Kidney glomerular epithelial cell (primary cell): ENCODE data around the gene KRTAP10-5.

Experiments
- DNase-seq: peaks from one replicate; lab custom pipeline; 2025; lab: John Stamatoyannopoulos, UW

KRTAP10-5 gene

GRCh38 chr21:44549525-44550211, 30.7 kb downstream of the KRTAP10-5 start:
- no peak for DNase-seq

DNA sequence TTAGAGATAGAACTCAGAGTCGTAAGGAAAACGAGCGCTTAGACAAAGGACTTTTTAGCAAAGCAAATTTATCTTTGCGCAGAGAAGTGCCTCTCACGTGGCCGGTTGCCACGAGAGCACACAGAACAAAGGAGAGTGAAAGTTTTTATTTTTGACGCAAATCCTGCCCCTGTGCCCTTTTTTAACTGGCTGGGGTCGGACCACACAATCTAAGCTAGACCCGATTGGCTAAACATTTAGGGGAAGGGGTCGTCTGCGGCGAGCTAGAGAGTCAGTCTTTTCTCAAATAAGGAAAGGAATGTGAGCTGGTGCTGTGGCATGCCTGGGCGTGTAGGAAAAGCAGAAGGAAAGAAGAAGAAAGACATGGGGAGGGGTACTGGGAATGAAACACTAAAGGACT, 31.5 kb downstream of the KRTAP10-5 start:
- DNase-seq, result no peak

DNA sequence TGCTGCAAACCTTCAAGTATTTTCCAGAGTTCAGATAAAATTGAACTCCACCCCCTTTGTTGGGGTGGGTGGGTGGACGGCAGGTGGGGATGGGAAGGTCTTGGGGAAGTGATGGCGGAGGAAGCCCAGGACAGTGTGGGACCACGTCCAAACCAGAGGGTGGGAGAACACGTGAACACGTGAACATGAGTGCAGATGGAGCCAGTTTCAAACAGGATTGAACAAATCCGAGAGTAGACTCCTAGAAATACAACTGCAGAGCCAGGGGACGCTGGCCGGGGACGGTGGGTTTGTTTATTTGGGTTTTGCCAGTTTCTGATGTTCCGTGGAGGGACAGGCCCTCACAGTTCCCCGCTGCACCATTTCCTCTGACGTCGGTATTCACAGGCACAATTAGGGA, 32.0 kb downstream of the KRTAP10-5 start:
- DNase-seq, result no peak

GRCh38 chr21:44547656-44548331, 32.6 kb downstream of the KRTAP10-5 start:
- no peak for DNase-seq

DNA sequence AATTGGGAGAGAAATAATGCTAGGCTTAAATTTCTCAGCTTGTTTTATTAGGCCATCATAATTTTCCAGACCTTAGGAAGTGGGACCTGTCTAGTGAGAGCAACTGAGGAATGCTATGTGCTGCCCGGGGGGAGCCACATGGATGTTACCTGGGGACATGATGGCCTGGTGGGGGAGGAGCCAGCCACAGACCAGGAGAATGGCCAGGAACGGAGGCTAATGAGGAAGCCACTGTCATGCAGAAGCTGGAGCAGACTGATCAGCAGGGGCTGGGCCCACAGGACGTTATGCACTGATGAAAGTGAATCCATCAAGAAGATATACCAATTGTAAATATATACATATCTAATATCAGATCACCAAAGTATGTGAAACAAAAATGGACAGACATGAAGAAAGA, 35.8 kb downstream of the KRTAP10-5 start:
- DNase-seq, result no peak

GRCh38 chr21:44542716-44543115, 37.7 kb downstream of the KRTAP10-5 start:
- no peak for DNase-seq

- DNase-seq, result no peak
Measured at GRCh38 chr21:44540741-44541288, 39.6 kb downstream of the KRTAP10-5 start.

DNA sequence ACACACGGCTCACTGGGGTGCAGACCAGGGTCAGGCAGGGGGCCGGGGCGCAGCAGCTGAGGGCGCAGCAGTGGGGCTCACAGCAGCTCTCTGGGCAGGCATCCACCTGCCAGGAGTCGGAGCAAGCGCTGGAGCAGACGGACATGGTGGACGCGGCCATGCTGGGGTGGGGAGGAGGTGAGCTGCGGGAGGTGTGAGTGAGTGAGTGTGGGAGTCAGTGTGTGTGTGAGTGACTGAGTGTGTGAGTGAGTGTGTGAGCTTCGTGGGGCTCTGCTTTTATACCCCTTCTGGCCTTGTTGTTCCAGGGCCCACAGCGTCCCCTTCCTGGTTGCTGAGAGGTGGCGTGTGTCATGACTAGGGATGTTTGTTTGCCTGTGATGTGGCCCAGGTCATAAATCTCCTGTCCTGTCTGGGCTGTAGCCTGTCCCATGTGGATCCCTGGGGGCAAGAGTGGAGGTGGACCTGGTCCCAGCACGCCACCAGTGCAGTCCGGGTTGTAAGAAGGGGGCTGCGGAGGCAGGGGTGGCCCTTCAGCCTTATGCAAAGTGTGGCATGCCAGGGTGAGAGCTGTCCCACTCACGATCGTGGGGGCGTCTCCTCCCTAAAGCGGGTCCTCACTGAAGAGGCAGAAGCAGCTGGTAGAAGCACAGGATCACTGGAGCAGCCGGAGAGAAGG, 40.3 kb downstream of the KRTAP10-5 start, which contains the start of gene KRTAP10-1:
KRTAP10-1 (minus strand) TSS at position 205 of the 676 bp plus-strand sequence; CDS start at position 160, 45 bp downstream.
- DNase-seq, result no peak

DNA sequence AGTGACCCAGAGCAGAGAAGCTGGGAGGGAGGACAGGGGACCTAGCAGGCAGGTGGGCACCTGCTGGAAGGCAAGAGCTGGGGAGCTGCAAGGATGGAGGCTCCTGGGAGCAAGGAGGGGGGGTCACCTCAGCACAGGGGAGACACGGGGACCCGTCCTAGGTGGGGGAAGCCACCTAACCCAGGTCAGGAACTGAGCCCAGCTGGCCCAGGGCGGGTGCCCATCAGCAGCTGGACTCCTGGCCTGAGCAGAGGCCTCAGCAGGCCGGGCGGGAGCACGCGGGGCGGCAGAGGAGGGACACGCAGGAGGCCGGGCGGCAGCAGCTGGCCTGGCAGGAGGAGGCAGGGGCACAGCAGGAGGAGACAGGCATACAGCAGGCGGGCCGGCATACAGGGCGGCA, 41.4 kb downstream of the KRTAP10-5 start:
- no peak for DNase-seq

- no peak for DNase-seq
Measured at GRCh38 chr21:44537930-44538911, 42.2 kb downstream of the KRTAP10-5 start.

DNA sequence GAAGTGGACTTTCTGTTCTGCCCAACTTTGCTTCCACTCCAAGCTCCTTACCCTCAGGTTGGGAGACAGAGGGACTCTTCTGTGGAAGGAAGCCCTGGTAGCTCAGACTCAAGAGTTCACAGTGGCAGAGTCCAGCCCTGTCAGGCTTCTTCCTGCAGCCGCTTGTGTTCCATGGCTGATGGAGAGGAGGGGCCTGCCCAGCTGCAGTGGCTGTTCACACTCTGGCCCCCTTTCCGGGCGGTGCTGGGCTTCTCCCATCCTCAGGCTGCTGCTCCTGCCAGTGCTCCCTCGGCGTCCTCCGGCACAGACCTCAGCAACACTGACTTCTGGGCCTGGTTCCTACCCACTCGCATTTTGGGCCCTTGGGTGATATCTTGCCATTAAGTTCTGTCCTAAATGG, 44.4 kb downstream of the KRTAP10-5 start:
- no peak for DNase-seq

DNA sequence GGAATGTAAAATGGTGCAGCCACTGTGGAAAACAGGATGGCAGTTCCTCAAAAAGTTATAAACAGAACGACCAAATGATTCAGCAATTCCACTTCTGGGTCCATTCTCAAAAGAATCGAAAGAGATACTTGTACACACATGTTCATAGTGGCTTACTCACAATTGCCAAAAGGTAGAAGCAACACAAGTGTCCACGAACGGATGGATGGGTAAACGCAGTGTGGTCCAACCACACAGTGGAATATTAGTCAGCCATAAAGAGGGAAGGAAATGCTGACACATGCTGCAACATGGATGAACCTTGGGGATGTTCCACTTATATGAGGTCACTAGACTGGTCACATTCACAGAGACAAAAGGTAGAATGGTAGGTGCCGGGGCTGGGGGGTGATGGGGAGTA, 45.7 kb downstream of the KRTAP10-5 start:
- no peak for DNase-seq

DNA sequence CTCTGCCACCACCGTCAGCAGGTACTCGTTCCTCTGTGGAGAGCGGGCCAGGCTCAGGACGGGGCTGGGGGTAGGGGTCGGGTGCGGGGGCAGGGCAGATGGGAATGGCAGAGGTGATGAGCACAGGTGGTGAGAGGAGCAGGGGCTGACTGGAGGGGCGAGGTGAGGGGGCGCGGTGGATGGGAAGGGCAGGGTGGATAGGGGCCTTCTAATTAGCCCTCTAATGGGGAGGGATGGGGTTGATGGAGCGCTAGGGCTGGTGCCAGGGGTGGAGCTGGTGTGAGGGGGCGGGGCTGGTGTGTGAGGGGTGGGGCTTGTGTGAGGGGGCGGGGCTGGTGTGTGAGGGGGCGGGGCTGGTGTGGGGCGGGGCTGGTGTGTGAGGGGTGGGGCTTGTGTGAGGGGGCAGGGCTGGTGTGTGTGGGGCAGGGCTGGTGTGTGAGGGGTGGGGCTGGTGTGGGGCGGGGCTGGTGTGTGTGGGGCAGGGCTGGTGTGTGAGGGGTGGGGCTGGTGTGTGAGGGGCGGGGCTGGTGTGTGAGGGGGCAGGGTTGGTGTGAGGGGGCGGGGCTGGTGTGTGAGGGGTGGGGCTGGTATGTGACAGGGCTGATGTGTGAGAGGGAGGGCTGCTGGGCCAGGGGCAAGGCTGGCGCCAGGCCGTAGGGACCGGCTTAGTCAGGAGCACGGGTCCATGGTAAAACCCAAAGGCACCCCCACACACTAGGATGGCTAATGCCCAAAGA, 46.3 kb downstream of the KRTAP10-5 start:
- DNase-seq, result no peak

GRCh38 chr21:44533121-44533890, 47.1 kb downstream of the KRTAP10-5 start:
- no peak for DNase-seq

DNA sequence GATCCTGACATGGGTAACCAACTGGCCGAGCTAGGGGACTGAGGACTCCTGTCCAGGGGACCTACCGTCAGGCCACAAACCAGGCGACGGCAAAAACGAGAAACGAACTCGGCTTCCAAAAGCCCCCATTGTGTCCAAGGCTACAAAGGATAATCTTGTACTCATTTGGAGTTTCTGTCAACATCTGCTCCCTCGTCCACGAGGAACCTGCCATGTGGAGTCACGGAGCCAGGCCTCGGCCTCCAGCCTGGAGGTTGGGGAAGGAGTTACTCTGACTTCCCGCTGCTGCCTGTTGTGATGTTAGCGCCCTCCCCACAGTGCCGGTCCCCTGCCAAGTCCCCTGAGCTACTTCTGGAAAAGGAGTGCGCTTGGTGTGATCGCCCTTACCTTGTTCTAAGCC, 47.7 kb downstream of the KRTAP10-5 start:
- no peak for DNase-seq

DNA sequence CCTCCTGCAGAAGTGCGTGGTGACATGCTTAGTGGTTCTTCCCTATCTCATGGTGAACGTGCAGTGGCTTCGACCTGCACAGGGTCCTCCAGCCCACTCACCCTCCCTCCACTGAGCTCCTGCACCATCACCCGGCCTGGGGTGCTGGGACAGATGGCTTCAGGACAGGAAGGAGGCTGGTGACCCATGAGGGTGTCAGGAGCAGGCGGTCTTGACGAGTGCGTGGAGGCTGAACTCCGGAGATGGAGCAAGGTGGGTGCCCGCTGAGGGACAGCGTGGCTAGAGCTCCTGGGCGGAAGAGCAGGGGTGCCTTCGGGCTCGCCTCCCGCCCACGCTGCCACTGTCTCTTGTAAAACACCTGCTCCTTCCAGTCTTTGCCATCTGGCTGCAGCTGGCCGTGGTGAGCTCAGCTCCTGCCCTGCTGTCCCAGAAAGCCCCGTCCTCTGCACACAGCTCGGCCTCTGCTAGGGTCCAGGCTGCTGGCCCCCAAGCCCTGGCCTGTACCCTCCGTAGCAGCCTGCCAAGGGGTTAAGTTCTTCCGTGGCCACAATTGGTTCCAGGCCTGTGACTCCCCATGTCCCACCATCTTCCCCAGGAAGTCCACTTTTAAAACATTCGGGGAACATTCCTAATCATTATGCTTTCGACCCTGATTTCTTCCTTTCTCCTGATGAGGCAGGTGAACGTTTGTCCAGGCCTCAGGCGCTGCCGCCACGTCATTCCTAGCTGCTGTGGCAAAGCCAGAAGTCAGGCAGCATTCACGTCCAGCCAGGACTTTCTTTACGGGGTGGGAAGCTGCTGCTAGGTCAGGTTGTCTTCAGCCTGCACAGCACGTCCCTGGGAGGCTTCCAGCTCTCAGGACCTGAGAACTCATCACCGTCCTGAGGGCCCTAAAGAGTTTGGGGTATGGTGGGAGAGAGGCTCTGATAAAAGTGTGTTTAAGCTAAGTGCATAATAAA, 48.5 kb downstream of the KRTAP10-5 start:
- DNase-seq, result no peak

- no peak for DNase-seq
Measured at GRCh38 chr21:44530903-44531605, 49.4 kb downstream of the KRTAP10-5 start.

DNA sequence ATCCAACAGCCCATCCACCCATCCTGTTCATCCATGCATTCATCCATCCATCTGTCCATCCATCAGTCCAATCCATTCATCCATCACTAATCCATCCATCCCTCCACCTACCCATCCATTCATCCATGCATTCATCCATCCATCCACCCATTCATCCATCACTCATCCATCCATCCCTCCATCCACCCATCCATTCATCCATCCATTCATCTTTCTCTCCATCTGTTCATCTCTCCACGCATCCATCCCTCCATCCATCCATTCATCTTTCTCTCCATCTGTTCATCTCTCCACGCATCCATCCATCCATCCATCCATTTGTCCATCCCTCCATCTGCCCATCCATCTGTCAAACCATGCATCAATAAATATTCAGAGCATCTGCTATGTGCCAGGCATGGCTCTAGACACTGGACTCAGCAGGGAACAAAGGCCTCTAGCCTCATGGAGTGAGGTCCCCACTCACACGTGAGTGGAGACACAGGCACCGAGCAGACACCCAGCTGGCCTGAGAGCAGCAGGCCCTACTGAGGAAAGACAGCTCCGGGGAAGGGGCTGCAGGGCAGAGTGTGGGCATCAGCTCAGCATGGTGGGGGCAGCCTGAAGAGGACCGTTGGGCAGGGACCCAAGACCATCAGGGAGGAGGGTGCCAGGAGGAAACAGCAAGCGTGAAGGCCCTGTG, 50.0 kb downstream of the KRTAP10-5 start:
- no peak for DNase-seq
